GM21717 (cell line): ENCODE results near the gene OAT.

Experiments
- ATAC-seq: cut with Tn5 transposase; IDR thresholded peaks from one replicate; pipeline ENCODE4 v1.9.1; 2021; ENCODE audit warnings: mild to moderate bottlenecking, moderate library complexity; ENCODE audit not compliant: unreplicated experiment

Gene OAT

DNA sequence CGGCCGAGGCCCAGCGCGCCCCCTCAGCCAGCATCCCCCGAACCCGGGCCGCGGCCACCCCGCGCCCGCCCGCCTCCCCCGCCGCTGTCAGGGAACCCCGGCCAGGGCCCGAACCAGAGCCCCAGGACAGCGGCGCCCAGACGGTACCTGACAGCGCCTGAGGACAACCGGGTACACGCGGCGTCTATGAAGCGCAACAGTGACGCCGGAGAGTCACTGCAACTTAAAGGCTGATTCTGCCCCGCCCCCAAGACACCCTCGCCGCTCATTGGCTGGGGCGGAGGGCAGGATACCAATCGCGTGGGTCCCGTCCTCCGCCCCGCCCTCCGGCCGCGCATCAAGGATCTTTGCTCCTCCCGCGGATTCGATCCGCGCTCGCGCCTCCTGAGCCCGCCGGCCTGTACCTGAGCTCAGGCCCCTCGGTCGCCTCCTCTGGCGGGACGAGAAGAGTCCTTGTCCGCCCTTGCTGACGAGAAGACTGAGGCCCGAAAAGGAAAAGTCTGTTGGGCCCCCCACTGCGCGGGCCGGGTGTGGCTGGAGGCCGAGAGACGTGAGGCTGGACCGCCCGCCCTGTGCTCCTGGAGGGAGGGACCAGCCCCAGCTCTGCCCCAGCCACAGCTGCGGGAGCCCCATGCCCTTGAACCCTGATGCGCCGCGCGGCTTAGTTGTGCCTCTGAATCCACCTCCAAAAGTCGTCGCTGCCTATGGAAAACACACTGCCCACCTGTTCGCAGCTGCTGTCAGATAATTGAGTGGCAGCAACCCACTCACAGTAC lies at the start of gene OAT:
Gene OAT, minus strand, starts transcription at position 198 of the 776 bp plus-strand sequence. CDS start 6,752 bp downstream, outside the sequence.
- ATAC-seq = peak; percentile 95

DNA sequence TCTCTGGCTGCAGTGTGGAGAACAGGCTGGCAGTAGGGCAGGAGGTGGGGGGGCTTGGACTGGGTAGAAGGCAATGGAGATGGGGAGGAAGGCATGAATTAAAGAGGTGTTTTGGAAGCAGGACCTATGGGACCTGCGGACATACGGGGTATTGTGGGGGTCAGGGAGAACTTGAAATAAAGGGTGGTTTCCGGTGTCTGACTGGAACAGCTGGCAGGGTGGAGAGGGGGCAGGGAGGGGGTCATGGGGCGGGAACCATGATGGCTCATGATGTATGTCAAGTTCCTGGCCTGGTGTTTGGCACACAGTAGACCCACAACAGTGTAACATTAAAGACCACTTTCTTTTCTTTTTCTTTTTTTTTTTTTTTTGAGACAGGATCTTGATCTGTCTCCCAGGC lies 48.4 kb upstream of the OAT start:
- no peak for ATAC-seq

DNA sequence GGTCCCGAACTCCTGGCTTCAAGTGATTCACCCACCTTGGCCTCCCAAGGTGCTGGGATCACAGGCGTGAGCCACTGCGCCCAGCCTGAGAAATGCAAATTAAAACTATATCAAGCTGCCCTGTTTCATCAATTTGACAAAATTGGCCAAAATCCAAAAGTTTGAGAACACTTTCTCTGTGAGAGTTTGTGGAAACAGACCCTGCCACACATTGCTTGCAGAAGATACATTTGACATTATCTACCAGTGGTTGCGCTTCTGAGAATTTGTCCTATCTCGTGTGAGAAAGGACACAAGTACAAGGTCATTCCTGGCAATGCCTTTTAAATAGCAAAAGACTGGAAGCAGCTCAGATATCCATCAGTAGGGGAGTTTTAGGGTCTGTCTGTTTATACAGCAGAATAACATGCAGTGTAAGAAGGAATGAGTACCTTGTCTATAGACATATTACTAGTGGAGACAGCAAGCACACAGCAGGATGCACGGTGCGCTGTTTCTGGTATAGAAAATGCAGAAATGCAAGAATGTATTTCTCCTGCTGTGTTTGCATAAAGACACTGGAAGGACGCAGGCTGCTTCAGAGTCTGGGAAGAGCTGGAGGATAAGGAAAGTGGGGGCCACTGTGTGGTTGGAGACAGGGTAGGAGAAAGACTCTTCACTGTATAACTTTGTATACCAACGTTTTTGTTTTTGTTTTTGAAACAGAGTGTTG lies 47.2 kb upstream of the OAT start:
- no peak for ATAC-seq

DNA sequence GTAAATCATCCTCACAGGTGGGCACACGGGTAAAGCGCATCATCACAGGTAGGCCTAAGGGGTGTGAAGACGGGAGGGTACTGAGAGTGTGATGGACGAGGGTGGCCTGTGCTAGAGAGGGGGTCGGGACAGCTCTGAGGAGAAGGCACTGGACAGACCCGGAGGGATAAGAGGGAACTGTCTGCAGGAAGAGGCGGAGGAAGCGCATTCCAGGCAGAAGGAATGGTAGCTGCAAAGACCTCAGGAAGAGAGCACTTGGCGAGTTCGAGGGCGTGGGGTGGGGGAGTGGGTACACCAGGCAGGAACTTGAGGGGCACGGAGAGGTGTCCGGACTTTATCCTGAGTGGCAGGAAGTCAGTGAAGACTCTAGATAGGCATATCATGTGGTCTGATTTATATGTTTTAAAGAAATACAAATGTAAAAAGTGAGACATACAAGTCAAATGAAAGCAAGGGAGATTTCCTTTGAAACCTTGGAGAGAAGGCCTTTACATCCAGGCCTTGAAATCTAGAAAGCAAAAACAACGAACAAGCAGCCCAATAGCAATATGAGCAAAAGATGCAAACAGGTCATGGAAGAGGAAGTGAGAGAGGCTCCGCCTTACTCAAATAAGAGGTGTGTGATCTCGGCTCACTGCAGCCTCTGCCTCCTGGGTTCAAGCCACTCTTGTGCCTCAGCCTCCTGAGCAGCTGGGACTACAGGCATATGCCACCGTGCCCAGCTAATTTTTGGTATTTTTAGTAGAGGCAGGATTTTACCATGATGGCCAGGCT lies 46.5 kb upstream of the OAT start:
- ATAC-seq = peak; percentile 54

DNA sequence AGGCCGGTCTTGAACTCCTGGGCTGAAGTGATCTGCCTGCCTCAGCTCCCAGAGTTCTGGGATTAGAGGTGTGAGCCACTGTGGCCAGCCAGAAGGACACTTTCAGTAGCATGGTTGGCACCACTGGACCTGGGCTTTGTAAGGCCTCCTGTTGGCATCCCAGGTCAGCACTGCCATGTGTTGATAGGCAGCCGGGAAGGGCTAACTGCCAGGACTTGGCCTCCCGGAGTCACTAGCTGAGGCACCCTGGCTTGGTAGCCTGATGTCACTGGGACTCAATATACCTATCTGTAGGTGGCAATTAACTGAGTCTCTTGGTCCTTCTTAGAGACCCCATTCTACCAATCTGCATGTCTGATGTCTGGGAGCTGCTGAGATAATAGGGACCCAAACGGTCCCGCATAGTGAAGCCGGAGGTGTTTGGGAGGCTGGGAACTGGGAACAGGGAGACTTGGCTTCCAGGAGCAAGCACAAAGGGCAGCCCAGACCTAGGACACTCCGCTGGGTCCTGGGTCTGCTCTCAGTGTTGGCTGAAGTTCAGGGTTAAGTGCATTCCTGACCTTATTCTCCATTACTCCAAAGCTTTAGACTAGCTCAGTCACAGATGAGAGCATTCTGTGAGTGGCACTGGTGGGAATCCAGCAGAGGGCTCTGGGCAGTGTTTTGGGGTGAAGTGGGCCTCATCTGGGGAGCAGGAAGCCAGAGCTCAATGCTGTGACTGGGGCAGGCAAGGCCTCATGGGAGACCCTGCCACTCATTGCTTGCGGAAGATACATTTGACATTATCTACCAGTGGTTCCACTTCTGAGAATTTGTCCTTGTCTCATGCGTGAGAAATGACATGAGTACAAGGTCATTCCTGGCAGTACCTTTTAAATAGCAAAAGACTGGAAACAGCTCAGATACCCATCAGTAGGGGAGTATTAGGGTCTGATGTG lies 45.6 kb upstream of the OAT start:
- no peak for ATAC-seq

DNA sequence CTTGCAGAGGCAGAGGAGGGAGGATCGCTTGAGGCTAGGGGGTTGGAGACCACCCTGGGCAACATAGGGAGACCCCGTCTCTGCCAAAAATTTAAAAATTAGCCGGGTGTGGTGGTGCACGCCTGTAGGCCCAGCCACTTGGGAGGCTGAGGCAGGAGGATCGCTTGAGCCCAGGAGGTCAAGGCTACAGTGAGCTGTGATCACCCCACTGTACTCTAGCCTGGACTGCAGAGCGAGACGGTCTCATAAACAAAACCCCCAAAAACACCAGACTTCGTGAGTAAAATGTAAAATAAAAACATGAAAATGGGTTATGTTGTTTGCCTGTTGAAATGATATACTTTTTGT lies 43.6 kb upstream of the OAT start:
- ATAC-seq = no peak

DNA sequence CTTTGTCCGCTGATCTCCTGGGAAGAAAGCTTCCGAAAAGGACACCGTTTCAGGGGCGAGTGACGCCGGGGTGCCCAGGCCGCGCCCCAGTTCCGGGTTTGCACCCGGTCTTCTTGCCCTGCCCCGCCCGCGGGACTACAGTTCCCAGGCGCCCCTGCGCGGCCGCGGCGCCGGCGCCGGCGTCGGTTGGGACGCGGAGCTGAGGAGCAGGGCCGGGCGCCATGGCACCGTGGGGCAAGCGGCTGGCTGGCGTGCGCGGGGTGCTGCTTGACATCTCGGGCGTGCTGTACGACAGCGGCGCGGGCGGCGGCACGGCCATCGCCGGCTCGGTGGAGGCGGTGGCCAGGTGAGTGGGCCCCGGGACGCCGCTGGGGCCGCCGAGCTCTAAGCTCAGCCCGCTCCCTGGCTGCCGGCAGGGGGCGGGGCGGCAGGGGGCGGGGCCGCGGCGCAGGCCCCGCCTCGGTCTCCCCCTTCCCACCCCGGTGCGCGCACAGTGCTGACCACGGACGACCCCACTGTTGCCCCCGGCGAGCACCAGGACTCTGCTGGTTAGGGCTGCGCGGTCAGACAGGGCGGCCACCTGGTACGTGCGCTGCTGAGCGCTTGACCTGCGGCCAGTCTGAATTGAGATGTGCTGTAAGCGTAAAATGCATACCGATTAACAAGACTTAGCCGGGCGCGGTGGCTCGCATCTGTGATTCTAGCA lies 43.1 kb upstream of the OAT start, which contains the start of gene LHPP:
Gene LHPP, plus strand, starts transcription at position 182 of the 706 bp plus-strand sequence. Its CDS starts 40 bp downstream, at position 222.
- ATAC-seq = peak; percentile 95

DNA sequence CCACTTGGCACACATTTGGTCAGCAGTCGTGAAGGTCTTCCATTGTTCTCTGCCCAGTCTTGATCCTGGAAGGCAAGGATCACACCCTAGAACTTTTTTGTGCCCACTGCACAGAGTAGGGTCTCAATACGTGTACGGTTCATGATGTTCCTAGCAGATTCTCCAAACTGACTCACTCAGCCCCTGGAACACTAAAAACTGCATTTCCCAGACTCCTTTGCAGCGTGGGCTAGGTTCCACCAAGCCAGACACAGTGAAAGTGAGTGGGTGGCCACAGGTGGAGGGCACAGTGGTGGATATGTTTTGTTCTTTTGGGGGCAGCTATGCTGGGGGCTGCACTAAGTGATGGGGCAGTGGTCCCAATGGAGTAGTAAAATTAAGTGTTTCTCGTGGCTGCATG lies 41.4 kb upstream of the OAT start:
- no peak for ATAC-seq

DNA sequence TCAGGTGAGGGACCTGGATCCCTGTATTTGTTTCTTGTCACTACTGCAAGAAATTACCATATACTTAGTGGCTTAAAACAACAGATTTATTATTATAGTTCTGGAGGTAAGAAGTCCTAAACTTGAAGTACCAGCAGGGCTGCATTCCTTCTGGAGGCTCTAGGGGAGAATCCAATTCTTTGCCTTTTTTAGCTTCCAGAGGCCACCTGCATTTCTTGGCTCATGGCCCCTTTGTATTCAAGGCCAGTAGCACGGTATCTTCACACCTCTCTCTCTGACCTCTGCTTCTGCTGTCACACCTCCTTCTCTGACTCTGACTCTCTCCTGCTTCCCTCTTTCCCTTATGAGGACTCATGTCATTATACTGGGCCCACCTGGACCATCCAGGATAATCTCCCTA lies 40.7 kb upstream of the OAT start:
- no peak for ATAC-seq

DNA sequence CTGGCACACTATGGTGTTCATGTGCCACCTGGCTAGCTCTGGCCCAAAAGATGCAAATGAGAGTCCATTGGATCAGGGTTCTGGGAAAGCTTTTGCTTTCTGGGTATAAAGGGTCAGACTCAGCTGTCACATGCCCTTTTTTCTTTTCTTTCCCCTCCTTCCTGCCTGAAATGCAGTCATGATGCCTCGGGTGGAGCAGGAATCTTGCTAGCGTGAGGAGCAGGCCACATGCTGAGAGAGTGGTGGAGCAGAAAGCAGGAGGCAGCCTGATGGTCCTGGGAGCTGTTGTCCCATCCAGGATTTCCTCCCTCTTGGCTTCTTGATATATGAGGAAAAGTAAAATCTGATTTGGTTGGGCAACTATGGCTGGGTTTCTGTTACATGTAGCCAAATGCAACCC lies 40.2 kb upstream of the OAT start:
- no peak for ATAC-seq

DNA sequence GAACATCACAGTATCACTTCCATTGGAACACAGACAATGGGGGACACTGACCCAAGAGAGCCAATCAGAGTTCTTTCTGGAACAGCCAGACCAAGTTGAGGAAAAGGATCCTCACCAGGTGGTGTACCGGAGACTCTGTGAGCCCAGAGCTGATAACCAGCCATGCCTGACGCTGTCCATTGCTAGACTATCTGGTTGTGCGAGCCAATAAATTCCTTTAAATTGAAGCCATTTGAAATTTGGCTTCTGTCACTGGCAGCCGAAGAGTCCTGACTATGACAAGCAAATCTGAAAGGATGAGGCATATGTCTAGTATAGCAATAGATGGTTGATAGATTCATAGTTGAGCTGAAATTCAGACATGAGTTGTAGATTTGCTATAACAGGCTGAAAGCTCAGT lies 39.8 kb upstream of the OAT start:
- ATAC-seq = no peak

DNA sequence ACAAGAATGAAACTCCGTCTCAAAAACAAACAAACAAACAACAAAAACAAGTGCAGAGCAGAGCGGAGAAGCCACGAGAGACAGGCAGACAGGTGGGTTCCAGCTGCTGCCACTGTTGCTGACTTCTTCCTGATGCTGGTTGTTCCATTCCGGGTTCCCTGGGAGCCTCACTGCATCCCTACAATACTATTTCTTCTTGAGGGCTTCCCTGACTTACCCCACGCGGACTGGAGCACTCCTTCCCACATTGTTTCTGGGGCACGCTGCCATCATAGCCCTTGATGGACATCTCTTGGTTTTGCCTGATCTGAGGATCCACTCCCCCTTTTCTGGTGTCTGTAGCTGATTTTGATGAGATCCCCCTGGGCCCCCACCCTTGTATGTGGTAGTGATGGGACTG lies 36.7 kb upstream of the OAT start:
- no peak for ATAC-seq

DNA sequence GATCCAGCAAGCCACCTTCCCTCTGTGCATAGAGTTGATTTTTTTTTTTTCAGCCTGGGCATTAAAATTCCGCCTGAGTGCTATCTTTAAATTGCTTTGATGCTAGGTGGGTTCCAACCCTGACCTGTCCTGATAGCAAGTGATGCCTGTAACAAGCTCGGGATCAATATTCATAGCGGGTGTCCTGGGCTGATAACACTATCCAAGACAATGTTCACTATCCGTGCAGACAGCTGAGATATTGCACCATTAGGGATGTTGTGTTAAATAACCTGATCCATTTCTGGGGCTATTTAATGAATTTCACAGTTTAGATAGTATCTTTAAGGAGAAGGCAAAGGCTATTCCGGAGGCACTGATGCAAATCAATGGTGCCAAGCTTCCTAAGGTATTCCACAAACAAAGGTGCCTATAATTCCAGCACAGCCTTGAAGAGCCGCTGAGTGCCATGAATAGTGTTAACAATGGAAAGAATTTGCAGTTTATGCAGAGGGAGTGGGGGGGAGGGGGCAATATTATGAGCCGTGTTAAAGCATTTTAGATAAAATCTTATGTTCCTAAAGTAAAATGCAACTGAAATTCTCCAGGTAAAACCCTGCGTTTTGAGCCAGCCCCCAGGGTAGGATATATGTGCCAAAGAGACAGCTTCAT lies 35.4 kb upstream of the OAT start:
- no peak for ATAC-seq

DNA sequence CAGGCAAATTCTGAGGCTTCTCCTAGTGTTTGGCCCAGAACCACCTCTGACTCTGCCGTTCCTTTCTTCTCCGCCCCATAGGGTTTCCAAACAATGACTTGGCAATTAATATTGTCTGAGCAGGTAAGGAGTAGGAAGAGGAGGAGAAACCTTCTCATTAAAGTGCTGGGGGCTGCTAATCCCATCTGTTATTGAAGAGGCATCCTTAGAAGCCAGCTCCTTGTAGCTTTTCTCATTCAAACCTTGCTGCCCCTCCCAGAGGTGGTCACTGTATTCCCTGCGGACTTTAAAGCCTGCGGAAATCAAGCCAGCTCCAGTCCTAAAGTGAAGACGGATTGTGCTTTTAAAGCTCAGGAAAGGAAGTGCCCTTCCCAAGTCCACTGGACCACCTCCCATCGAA lies 32.6 kb upstream of the OAT start:
- no peak for ATAC-seq

DNA sequence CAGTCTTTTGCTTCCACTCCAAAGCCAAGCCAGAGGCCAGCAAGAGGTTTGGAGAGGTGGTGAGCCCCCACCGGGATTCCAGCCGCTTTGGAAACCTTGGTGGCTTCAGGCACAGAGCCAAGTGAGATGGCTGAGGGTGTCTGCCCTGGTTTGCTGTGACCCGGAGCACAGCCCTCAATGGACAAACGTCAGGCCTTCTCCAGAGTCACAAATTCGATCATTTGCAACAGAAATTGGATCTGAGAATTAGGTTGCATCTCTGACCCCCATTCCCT lies 32.0 kb upstream of the OAT start:
- no peak for ATAC-seq

DNA sequence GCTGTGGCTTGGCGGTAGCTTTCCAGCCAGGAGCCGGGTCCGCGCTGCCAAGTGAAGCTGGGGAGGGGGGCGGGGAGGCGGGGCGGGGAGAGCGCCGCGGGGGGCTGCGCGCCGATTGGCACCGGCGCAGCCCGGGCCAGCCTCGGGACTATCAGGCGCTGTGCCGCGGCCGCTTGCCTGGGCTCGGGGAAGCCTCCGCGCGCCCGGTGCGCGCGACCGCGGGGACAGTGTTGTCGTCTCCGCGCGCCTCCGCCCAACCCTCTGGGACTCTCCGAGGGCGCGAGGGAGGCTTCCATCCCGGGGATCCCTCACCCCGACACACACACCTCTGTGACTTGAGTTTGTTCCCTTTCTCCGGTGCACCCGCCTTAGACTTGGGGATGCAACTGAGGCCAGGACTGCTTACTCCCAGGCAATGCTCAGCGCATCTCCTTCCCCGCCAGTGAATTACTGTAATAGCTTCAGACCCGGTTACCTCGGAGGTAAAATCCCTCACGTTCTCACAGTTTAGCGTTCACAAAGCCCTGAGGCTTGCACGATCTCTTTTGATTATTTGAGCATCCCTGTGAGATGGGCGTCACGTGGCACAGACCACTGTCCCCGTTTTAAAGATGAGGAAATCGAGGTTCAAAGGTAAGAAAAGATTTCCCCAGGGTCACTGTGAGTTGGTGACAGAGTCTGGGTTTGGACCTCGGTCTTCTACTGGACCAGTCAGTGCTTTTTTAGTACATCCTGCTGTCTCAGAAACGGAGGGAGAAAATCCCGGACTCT lies 31.5 kb upstream of the OAT start, which contains the start of gene NKX1-2:
Gene NKX1-2, minus strand, starts transcription at position 24 of the 771 bp plus-strand sequence. CDS start 92 bp downstream, outside the sequence.
- no peak for ATAC-seq

DNA sequence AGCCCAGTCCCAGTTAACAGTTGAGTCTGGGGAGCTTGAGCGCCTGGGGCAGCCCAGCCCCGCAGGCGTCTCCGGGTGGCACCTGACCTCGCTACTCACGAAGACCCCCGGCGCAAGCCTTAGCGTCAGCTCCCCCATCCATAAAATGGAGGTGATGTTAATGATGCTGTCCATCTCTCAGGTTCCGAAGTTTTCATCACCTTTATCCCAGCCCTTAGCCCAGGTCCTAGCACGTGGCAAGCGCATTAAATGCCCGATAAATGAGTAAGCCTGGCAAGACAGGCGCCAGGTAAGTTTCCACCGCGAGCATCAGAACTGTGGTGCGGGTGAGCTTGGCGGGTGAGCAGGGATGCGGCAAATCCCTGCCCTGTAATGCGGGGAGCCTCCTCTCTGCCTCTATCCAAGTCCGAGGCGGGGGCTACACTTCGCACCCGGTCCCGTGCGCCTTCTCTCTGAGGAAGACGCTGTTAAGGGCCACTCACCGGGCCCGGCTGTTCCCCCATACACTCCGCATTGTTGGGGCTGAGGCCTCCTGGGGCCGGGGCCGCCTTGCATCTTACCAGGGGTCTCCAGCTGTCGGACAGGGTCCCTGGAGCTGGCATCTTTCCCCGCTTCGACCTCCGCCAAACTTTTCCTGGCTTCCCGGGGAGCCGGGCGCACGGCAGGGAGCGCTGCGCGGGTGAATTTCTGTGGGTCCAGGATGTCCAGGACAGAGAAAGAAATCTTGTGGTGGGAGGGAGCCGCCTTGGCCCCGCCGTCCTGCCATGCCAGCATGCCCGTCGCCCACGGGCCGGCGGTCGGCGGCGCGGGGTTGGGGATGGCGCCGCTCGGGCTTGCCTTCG lies 30.7 kb upstream of the OAT start:
- ATAC-seq = no peak

DNA sequence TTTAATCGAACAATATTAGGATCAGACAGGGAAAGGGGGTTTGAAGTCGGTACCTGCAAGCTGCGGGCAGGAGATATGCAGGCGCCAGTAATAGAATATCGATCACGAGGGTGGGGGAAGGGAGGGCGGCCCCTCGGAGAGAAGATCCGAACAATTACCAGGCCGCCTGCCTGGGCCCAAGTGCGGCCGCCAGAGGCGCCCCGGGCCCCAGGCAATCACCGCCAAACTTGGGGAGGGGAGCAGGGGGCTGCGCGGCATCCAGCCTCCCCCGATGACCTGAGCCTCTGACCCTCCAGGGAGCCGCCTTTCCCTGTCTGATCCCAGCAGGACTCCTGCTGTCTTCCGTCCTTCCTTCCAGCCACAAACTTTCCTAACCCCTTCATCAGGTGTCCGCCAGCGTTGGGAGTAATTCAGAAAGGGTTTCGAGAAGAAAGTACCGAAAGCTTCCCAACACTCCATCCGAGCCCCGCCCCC lies 30.0 kb upstream of the OAT start:
- no peak for ATAC-seq
